HL-60 (cell line): ENCODE measurements around the gene C11orf86.

Source experiments
- DNase-seq, 2 experiments: peaks; one replicate each; pipeline ENCODE4 v3.0.0-alpha.2; 2010 to 2020; ENCODE audit warnings: low read depth in 1 of 2, low spot score in 1 of 2
- H3K27ac ChIP-seq: fragments of 250-450 bp; sonication (Bioruptor Pico); replicated peaks from 2 replicates; pipeline ENCODE4 v1.5.1; 2020; ENCODE audit warnings: mild to moderate bottlenecking, moderate library complexity
- H3K27me3 ChIP-seq: fragments of 250-450 bp; sonication (Bioruptor Pico); 2 replicates; pipeline ENCODE4 v1.5.1; 2021; ENCODE audit warnings: mild to moderate bottlenecking, moderate library complexity; ENCODE audit not compliant: insufficient read depth, poor library complexity, severe bottlenecking
- H3K4me3 ChIP-seq: replicated peaks from 2 replicates; pipeline ENCODE4 v1.5.1; 2011; ENCODE audit warnings: mild to moderate bottlenecking, control low read depth, low read length; ENCODE audit not compliant: insufficient read depth
- GABPA ChIP-seq: IDR thresholded peaks from 2 replicates; pipeline ENCODE4 v1.6.1; 2012; ENCODE audit warnings: low read depth
- POLR2AphosphoS5 ChIP-seq: IDR thresholded peaks from 2 replicates; pipeline ENCODE4 v1.6.1; 2012; ENCODE audit warnings: low read depth
- SPI1 ChIP-seq: IDR thresholded peaks from 2 replicates; pipeline ENCODE4 v1.6.1; 2012; ENCODE audit warnings: low read depth, mild to moderate bottlenecking, borderline replicate concordance
- TF ChIP-seq, protein P1 (sequence below): IDR thresholded peaks from 2 replicates; pipeline ENCODE4 v1.6.1; 2012; ENCODE audit warnings: low read depth; ENCODE audit not compliant: insufficient replicate concordance
- TF ChIP-seq, protein P2 (sequence below): IDR thresholded peaks from one replicate; pipeline ENCODE4 v1.5.1; 2011; ENCODE audit warnings: low read length, control low read depth, inconsistent platforms; ENCODE audit not compliant: insufficient read depth

C11orf86 gene

DNA sequence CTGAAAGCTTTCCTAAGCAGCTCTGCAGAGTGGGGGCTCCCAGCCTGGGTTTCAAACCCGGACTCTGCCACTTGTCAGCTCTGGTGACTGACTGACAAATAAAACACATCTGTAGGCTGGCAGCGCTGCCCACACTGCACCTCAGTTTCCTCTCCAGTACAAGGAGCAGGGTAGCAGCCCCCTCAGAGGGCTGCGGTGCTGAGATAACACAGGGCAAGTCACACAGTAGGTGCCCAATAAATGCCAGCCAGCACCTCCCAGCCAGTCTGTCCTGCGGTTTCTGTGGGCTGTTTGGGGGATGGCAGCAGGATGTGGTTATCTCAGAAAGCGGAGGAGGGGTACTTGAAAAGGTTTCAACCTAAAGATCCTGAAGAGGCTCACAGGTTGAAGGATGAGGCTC lies 49.3 kb downstream of the C11orf86 start:
- peaks cover 58% of the 10 kb centered on the region for H3K27me3 ChIP-seq
- peak in 1 of 2 experiments; percentile 60 for DNase-seq
- TF ChIP-seq, protein P1, sequence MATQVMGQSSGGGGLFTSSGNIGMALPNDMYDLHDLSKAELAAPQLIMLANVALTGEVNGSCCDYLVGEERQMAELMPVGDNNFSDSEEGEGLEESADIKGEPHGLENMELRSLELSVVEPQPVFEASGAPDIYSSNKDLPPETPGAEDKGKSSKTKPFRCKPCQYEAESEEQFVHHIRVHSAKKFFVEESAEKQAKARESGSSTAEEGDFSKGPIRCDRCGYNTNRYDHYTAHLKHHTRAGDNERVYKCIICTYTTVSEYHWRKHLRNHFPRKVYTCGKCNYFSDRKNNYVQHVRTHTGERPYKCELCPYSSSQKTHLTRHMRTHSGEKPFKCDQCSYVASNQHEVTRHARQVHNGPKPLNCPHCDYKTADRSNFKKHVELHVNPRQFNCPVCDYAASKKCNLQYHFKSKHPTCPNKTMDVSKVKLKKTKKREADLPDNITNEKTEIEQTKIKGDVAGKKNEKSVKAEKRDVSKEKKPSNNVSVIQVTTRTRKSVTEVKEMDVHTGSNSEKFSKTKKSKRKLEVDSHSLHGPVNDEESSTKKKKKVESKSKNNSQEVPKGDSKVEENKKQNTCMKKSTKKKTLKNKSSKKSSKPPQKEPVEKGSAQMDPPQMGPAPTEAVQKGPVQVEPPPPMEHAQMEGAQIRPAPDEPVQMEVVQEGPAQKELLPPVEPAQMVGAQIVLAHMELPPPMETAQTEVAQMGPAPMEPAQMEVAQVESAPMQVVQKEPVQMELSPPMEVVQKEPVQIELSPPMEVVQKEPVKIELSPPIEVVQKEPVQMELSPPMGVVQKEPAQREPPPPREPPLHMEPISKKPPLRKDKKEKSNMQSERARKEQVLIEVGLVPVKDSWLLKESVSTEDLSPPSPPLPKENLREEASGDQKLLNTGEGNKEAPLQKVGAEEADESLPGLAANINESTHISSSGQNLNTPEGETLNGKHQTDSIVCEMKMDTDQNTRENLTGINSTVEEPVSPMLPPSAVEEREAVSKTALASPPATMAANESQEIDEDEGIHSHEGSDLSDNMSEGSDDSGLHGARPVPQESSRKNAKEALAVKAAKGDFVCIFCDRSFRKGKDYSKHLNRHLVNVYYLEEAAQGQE: no peak
- TF ChIP-seq GABPA: no peak
- TF ChIP-seq POLR2AphosphoS5: peak; percentile 88
- TF ChIP-seq SPI1: no peak
- TF ChIP-seq, protein P2, sequence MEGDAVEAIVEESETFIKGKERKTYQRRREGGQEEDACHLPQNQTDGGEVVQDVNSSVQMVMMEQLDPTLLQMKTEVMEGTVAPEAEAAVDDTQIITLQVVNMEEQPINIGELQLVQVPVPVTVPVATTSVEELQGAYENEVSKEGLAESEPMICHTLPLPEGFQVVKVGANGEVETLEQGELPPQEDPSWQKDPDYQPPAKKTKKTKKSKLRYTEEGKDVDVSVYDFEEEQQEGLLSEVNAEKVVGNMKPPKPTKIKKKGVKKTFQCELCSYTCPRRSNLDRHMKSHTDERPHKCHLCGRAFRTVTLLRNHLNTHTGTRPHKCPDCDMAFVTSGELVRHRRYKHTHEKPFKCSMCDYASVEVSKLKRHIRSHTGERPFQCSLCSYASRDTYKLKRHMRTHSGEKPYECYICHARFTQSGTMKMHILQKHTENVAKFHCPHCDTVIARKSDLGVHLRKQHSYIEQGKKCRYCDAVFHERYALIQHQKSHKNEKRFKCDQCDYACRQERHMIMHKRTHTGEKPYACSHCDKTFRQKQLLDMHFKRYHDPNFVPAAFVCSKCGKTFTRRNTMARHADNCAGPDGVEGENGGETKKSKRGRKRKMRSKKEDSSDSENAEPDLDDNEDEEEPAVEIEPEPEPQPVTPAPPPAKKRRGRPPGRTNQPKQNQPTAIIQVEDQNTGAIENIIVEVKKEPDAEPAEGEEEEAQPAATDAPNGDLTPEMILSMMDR: no peak

DNA sequence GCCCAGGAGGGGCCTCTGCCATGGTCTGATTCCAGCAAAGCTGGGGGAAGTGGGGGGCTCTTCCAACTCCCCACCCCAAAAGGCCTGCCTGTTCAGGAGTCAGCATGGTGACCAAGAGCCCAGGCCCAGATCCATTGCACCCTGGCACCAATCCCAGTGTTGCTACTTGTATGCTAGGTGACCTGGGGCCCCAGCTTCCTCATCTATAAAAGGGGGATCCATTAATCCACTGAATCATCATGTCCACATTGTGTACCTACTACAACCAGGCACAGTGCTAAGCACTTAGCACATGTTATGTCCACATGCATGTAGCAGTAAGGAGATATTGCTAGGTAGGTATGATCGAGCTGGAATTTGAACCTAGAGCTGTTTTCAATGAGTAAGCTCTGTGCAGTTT lies 49.9 kb downstream of the C11orf86 start:
- H3K27ac ChIP-seq: no peak overlapping the region
- no peak overlapping the region for H3K4me3 ChIP-seq
- peaks cover 58% of the 10 kb centered on the region for H3K27me3 ChIP-seq
- peak in 1 of 2 experiments; percentile 43 for DNase-seq
- TF ChIP-seq GABPA (no peak), SPI1 (no peak), POLR2AphosphoS5 (no peak)
- TF ChIP-seq, protein P2: no peak
- TF ChIP-seq, protein P1: no peak

More for the DNA sequence above, 49.3 kb downstream of the C11orf86 start:
- Histone ChIP-seq H3K4me3 (no peak overlapping the region), H3K27ac (no peak overlapping the region)

DNA sequence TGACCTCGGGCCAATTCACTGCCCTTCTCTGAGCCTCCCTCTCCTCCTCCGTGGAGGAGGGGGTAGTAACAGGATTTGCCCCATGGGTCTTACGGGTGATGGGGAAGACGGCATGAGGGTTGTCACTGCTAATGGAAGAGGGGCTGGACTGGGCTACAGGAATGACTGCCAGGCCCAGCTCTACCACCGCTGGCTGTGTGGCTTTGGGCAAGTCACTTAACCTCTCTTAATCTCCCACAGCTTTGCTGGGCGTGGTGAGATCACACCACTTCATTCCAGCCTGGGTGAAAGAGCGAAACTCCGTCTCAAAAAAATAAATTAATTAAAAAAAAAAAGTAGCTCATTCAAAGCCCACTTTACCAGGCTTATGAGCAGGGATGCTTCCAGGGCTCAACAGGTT lies 50.6 kb downstream of the C11orf86 start:
- no peak overlapping the region for H3K4me3 ChIP-seq
- TF ChIP-seq, protein P2: no peak
- TF ChIP-seq SPI1: no peak
- TF ChIP-seq POLR2AphosphoS5: no peak
- TF ChIP-seq GABPA: no peak
- TF ChIP-seq, protein P1: no peak
- DNase-seq: no peak
- H3K27ac ChIP-seq: no peak overlapping the region
- peaks cover 60% of the 10 kb centered on the region for H3K27me3 ChIP-seq
